GM18907 (cell line): Measurements from ENCODE around the gene PRR5.

Source experiments
- ATAC-seq: cut with Tn5 transposase; IDR thresholded peaks from one replicate; pipeline ENCODE4 v1.9.1; 2021; ENCODE audit warnings: mild to moderate bottlenecking, moderate library complexity; ENCODE audit not compliant: unreplicated experiment

PRR5 gene

DNA sequence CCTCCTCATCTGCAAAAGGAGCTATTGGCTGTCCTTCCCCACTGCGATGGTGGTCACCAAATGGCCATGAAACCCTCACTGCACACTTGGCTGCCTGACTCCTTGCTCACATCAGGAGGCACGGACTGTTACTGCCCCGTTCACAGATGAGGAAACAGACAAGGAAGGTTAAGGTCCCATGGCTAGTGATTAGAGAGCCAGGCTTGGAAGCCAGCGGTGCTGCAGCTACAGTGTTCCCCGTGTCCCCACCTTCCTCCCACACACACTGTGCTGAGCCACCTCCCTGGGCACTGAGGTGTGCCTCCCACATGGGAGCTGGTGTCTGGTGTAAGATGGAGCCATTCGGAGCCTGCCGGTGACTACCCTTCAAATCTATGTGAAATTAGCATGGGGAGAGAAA lies 53.0 kb downstream of the PRR5 start:
- ATAC-seq, result no peak

DNA sequence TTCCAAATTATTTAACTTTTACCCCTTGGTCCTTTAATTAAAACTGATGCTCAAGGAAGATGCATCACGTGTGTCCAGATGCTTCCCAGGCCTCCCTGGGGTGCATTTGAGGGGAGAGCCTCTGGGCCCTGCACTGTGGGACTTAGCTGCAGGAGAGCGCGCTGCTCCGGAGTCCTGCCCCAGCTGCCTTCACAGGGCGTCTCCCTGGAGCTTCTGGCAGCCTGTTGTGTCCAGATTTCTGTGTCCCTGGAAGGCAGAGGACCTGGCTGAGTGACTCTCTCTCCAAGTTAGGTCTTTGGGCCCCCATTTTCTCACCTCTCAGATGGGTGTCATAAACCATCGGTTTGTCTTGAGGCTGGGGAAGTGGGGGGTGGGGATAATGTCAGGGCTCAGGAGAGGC lies 53.4 kb downstream of the PRR5 start:
- ATAC-seq, result no peak

DNA sequence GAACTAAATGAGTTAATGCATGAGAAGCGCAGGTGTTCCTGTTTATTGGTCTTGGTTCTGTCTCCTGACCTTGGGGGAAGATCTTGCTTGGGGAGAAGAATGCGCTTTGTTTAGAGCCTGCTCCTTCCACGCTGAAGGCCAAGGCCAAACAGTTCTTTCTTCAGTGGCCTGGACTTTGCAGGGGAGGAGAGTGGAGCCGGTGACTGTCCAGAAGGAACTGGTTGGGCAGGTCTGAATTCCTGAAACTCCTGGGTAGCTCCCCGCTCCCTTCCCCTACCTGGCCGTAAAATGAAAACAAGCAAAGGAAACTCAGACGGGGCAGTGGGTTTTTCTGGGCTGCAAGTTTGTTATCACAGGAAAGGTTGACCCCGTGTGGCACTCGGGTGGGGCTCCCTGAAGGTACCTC lies 54.0 kb downstream of the PRR5 start:
- no peak for ATAC-seq

DNA sequence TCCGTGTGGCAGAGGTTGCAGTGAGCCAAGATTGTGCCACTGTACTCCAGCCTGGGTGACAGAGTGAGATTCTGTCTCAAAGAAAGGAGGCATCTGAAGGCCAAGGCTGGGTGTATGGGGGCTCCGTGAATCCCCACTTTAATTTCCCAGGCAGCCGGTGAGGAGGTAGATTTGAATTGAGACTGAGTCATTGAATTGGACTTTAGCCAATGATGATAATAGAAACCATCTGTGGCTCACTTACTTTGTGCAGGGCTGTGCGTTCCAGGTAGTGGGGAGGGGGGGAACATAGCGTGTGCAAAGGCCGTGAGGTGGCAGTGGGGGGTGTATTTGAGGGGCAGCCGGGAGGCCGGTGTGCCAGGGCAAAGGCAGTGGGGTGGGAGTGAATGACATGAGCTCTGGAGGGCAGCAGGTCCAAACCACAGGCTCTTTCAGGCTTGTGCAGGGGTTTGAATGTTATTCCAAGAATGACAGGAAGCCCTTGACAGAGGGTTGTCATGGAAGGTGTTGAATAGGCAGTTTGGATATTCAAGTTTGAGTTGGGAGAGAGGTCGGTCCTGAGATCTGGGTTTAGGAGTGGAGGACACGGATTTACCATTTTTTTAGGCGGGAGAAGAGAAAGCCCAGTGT lies 56.5 kb downstream of the PRR5 start:
- ATAC-seq, result no peak

DNA sequence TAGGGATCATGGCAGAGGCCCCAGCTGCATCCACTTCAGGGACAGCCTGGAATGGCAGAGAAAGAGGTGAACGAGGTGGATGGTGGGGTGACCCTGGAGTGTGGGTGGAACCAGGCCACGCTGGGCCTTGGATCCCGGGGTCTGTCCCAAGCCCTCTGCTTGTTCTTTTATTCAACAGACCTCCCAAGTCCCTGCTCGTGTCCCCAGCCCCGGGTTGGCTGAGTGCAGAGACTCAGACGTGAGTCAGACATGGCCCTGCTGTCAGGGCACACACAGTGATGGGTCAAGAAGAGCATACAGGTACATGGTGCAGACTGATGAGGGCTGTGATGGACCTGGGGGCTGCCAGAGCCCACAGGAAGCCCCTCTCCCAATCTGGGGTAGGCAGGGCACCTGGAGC lies 57.0 kb downstream of the PRR5 start:
- ATAC-seq, result no peak

DNA sequence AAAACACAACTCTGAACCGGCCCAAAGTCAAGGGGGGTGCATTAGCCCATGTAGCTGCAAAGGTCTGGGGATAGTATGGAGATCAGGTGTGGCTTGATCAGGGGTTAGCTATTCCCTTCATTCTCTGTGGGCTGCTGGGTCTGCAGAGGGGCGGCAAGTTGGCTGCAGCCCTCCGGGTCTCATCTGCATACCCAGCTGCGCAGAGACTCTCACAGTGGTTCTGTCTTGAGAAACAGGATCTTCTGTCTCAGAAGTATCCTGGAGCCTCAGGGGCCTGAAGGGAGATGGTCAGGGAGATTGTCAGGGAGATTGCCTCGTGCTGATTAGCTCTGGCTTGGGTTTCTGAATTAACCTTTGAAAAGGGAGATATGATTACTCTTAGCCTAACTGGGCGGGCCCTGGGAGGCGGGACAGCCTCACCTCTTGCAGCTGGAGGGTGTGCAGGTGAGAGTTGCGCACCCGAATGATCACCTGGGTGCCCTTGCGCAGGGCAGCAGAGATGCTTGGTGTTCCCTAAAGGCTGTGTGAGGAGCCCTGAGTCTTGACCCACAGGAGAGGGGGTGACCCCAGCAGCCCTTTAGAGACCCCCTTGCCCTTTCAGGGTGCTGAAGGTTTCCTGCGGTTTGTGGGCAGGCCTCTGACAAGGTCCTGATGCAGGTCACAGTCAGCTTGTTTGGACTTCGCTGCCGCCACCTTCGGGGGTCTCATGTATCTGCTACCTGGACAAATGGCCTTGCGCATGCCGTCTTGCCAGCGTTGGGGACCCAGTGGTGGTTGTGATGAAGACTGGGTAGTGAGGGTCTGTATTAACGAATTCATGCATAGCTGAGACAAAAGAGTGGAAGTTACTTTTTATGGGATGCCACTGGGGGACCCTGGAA lies 57.7 kb downstream of the PRR5 start:
- ATAC-seq, result no peak

DNA sequence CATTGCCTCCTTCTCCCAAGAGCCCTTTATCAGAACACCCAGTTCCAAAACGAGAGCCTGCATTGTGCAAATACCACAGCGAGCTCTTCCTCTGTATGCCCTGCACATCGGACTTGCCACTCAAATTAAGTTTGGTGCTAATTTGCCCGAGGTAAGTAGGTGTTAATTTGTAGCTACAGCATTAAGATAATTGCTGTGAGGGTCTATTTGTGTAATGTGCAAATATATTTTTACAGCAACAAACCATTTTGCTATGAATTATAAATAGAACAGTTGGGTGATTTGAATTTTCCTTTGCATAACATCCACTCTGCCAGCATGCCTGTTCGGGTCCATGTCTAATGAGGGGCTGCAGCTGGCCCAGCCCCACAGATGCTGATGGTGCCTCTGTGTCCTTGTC lies 58.5 kb downstream of the PRR5 start:
- ATAC-seq, result no peak

DNA sequence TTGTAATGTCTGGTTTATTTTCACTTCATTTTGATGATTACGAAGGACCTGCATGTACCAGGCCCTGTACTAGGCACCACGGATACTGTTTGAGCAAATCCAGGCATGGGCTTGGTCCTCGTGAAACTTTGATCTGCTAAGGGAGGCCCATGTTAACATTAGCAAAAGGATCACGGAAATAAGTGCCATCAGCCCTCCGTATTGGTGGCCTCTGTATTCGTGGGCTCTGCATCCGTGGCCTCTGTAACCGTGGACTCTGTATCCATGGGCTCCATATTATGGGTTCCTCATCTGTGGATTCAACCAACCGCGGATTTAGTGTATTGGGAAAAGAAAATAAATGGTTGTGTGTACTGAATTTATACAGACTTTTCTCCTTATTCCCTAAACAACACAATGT lies 59.0 kb downstream of the PRR5 start:
- ATAC-seq, result no peak

DNA sequence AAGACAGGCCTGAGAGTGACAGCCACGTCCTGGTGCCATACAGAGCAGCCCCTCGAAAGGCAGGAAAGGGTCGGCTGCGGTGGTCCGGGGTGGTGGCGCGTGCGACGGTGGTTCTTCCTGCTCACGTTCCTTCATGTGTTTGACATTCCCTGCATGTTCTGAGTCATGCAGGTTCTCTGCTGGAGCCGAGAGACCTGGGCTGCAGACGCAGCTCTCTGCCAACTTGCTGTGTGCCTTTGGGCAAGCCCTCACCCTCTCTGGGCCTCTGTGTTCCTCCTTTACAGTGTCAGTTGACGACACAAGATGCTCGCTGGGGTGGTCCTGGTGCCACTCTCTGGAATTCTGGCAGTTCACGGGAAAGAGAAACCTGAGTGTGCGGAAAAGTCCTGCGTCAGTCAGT lies 62.4 kb downstream of the PRR5 start:
- ATAC-seq, result no peak

DNA sequence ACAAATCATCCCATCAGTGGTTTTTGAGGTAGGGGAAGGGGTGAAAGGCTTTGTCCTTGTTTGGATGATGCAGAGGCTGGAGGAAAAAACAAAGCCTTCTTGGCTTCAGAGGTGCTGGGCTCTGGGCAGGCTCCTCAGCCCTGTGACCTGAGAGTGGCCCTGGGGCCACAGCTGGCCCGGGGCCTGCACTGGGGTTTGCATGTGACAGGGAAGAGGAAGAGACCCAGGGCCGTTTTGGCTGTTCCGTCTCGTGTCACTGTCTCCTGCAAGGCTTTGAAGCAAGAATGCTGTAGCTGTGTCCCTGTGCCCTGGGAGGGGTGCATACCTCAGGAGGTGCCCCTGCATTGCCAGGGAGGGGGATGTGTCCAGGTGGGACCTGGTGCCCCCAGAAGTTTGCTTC lies 63.0 kb downstream of the PRR5 start:
- ATAC-seq, result no peak

DNA sequence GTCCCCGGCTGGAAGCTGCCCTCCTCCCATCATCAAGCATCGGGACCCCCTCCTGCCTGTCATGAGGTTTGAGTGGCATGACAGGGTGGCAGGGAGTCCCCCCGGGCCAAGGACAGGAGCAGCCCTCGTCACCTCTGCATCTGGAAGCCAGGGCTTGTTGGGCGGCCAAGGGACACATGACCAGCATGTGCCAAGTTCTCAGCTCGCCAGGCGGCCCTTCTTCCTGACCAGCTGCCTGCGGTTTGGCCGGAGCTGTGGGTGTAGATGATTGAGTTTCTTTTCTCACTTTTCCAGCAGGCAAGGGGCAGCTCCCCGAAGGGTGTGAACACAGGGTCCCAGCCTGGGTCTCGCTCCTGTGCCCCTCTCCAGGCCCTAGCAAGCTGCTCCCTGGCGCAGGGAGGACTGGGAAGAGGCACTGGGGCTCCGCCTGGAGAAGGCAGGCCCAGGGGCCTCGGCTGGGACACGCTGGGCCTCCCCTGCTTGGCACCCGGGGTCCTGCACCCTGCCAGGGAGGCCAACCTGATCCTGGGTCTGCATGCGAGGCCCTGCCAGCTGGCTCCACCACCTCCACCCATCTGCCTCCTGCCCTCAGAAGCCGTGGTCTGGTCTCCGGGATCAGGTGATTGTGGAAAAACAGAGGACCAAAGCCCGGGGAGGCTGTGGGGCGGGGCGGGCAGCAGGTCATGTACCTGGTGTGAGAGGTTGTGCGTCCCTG lies 63.7 kb downstream of the PRR5 start:
- ATAC-seq, result no peak

DNA sequence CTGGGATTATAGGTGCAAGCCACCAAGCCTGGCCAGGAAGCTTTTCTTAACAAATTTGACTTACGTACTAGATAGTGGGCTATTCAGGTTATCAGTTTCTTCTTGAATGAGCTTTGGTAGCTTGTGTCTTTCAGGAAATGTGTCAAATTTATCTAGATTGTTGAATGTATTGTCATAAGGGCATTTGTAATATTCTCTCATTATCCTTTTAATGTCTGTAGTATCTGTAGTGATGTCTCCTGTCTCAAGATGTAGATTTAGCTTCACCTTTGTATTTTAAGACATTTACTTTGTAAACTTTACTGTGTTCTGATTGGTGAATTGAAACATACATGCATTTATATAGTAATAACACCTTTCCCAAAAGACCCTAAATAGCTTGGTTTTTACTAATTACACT lies 71.1 kb downstream of the PRR5 start:
- no peak for ATAC-seq

DNA sequence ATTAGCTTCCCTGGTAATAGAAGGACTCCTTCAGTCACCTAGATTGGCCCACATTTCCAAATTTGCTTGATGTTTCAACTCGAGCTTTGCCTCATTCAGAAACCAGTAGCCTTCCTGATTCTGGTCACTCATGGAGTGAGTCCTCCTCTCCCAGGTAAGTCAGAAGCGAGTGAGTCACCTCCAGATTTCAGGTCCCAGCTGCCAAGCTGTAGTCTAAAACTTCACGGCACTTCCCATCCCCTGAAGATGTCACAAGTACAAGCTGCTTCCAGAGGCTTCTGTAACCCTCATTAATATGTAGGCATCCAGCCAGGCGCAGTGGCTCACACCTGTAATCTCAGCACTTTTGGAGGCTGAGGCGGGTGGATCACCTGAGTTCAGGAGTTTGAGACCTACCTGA lies 73.9 kb downstream of the PRR5 start:
- no peak for ATAC-seq

DNA sequence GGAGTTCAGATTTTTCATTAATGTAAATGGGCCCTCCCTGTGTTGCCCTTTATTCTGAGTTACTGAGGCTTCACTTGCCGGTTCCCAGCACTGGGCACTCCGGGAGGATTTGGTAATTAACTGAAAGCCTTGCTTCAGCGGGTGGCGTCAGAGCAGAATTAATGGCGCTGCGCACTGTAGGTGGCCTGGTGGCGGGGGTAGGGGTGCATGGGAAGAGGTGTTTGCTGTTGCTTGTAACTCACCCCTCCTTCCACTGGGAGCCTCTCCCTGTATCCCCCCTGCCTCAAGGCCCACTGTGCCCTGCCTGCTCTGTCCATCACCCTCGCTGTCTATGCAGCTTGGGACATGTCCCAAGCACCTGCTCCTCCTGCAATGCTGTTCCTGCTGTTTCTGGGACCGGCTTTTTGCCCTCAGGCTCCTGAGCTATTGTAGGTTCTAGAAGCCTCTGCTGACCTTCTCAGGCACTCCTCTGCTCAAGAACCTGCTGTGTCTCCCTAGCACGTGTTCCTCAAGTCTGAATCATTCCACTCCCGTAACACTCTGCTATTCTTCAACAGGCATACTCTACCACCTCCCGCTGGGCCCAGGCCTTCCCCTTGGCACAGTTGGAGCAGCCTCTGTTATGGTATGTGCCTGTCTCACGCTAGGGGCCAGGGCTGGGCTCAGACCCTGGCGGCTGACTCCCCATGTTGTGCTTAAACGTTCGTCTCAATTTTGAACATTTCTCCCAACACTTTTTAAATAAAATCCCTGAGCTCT lies 74.8 kb downstream of the PRR5 start:
- ATAC-seq, result no peak

DNA sequence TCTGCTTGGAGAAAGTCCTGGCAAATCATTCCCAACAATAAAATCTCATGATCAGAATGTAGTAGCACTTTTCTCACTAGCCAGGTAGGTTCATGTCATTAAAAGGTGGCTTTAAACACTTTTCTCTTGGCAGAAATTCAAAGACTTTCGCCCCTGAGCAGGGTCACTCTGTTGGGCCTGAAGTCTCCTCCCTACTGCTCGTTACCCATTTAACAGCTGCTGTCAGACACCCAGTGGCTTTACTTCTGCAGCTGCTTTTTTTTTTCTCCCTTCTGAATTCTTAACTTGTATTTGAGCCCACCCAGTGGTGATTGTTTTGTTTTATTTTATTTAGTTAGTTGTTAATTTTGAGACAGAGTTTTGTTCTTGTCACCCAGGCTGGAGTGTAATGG lies 75.4 kb downstream of the PRR5 start:
- no peak for ATAC-seq

DNA sequence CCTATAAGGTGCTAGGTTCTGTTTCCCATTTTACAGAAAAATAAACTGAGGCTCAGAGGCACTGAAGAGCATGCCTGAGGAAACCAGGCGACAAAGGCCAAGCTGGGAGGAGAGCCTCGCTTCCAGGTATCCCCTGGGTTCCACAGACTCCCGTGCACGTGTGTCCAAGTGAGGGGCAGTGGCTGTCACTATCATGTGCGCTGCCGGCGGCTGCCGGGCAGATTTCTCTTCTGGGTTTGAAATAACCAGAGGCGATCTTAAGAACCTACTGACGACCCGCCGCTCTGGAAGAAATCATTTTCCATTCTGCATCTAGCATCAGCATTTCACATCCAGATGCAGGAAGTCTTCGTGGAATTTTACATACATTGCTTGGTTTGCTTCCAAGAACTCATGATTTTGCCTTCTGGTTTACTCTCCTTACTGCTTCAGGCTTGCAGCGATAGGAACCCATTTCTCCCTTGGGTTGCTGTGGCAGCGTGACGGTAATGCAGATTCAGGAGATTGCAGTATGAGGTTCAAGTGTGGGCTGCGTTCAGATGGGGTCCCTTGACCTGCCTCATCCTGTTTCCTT lies 79.0 kb downstream of the PRR5 start:
- no peak for ATAC-seq

DNA sequence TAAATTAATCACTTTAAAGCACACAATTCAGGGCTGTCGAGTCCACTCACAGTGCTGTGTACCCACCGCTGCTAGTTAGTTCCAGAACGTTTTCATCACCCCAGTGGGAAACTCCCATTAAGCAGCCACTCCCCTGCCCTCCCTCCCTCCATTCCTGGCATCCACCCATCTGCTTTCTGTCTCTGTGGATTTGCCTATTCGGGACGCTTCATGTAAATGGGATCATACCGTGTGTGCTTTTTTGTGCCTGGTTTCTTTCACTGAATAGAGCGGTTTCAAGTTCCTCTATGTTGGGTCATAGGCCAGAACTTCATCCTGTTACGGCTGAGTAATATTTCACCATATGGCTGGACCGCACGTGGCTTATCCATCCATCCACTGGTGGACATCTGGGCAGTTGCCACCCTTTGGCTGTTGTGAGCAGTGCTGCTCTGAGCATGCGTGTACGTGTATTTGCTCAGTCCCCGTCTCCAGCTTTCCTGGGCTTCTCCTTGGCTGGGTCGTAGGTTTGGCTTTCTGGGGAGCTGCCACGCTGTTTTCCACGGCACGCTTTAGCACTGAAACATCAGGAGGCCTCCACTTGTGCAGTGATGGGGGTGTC lies 80.5 kb downstream of the PRR5 start:
- no peak for ATAC-seq

DNA sequence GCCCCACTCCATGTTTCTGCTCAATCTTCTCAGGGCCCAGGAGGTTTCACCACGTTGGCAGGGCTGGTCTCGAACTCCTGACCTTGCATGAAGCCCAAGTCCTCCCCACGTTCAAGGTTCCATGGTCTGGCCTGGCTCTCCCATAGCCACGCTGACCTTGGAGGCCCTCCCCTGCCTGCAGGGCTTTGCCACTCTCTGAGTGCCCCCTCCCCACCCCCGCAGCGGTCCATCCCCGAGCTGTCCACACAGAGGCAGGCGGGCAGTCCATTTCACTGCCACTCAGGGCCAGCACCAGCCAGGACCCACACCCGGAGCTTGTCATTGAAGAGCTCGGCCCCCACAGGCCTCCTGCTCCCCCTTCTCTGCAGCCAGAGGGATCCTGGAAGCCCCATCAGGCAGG lies 81.1 kb downstream of the PRR5 start:
- ATAC-seq, result no peak

DNA sequence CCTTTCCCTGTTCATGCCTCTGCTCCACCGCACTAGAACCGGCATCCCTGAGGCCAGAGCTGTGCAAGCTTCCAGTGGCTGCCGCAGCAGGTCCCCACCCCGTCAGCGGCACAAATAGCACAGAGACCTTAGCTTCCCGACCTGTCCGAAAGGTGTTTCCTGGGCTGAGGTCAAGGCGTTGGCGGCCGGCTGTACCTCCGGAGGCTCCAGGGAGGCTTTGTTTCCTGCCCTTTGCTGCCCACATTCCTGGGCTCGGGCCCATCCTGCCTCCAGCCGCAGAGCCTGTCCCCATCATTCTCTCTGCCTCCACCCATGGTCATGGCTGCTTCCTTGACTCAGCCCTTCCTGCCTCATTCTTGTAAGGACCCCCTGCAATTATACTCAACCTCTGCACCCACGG lies 81.6 kb downstream of the PRR5 start:
- ATAC-seq, result no peak

DNA sequence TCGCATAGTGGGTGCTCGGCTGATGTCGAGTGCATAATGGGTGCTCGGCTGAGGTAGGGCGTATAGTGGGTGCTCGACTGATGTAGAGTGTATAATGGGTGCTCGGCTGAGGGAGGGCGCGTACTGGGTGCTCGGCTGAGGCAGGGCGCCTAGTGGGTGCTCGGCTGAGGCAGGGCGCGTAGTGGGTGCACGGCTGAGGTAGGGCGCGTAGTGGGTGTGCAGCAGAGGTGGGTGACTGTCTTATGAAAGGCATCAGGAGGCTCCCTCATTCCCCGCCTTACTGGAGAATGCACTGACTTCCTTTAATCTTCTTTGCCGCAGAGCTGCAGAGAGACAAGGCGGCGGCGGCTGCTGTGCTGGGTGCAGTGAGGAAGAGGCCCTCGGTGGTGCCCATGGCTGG lies 84.1 kb downstream of the PRR5 start:
- ATAC-seq, result no peak

DNA sequence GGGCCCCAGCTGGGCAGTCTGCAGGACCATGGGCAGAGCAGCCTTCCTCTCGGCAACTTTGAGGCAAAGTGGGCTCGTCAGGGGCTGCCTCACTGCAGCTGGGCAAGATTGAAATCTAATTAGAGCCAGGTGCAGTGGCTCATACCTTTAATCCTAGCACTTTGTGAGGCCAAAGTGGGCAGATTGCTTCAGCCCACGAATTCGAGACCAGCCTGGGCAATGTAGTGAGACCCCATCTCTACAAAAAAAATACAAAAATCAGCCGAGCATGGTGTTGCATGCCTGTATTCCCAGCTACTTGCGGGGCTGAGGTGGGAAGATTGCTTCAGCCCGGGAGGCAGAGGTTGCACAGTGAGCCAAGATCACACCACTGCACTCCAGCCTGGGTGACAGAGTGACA lies 84.6 kb downstream of the PRR5 start:
- ATAC-seq, result no peak
